ENCODE results near the gene POLN.

POLN gene

DNA sequence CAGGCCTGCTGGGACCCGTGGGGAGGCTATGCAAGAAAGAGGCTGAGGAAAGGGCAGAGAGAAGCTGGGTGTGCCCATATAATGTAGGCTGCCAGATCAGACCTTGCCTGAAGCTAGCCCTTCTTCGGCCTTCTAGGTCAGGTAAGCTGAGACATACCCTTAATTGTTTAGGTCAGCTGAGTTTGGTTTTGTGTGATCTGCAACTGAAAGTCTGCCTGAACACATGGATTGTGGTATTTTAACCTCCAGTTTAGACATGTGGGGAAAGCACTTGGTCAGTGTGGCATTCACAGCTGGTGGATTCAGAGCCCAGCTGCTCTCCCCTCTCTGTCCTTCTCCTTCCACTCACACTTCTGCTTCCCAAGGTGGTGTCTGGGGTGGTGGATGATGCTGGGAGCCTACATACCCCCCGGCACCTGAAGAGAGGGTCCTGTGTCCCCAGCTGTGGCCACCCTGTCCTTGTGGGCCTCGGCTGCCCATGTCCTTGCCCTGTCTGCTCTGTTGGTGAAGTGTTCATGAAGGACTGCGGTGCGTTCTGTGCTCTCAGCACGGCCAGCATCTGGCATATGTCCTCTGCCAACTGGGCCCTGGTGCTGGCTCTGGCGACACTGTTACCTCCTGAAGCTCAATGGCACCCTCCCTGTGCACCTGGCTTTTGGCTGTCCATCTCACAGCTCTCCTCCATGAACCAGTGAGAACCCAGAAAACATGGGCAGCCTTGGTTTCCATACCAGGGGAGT is 100.7 kb downstream of the POLN start:
- DNase-seq (ENCODE audit: low spot score) = no peak
- TF ChIP-seq, protein P1, sequence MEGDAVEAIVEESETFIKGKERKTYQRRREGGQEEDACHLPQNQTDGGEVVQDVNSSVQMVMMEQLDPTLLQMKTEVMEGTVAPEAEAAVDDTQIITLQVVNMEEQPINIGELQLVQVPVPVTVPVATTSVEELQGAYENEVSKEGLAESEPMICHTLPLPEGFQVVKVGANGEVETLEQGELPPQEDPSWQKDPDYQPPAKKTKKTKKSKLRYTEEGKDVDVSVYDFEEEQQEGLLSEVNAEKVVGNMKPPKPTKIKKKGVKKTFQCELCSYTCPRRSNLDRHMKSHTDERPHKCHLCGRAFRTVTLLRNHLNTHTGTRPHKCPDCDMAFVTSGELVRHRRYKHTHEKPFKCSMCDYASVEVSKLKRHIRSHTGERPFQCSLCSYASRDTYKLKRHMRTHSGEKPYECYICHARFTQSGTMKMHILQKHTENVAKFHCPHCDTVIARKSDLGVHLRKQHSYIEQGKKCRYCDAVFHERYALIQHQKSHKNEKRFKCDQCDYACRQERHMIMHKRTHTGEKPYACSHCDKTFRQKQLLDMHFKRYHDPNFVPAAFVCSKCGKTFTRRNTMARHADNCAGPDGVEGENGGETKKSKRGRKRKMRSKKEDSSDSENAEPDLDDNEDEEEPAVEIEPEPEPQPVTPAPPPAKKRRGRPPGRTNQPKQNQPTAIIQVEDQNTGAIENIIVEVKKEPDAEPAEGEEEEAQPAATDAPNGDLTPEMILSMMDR (IDR thresholded peaks at IDR 0.05; ENCODE audit: extremely low read depth, missing control alignments) = no peak

DNA sequence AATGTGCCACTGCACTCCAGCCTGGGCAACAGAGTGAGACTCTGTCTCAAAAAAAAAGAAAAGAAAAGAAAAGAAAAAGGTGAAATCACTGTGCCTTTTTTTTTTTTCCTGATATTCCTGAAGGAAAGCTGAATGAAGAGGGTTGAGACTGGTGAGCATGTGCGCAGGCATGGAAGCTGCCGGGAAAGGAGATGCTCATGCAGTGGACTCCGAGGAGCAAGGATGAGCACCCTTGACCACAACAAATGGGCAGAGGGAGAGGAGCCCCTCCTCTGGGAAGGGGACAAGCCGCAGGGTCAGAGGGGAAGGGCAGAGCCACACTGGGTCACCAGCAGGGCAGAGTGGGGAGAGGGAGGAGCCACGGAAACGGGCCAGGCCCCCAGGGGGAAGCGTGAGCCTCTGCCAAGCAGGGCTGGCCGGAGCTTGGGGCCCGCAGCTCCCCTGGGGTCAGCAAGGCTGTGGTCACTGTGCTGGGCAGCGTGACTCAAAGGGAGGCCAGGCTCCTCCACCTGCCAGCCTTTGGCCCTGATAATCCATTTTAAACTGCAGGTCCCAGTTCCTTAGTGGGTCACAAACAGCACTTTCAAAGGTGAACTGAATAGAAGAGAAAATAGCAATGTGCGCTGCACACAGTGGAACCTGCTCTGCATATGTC is 102.9 kb downstream of the POLN start:
- TF ChIP-seq, protein P1 (IDR thresholded peaks at IDR 0.05; ENCODE audit: extremely low read depth, missing control alignments) = no peak
- DNase-seq (ENCODE audit: low spot score) = no peak

DNA sequence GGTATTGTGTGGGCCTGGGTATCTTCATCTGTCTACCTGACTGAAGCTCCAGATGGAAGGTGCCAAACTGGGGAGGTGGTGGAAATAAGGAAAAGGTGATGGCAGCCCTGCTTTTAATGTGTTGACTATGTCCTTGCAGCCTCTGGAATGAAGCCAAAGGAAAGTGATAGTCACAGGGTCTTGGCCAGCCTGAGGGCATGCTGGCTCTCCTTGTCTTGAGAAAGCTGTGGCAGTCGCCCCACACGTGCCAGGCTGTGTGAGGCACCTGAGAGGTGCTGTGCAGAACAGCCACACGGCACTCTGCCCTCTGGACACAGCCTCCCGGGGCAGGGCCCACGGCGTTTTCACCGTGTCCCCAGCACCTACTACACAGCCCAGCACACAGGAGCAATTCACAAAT is 105.2 kb downstream of the POLN start:
- TF ChIP-seq, protein P1 (IDR thresholded peaks at IDR 0.05; ENCODE audit: extremely low read depth, missing control alignments) = no peak
- DNase-seq (ENCODE audit: low spot score) = no peak

DNA sequence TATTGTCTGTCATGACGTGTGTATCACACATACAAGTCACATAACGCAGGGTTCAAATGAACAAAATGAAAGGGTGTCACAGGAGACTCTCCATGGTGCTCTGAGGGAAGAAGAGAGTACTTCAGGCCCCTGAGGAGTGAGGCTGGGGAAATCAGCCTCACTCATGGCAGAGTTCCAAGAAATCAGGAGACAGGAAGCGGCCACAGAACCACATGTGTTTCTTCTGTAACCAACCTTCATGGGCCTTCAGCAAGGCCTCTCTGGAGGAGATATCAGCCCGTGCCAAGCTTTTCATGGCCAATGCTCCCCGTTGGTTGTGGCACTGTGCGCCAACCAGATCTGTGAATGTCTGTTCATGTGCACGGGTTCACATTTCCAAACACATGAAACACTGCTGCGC is 106.8 kb downstream of the POLN start:
- no peak for DNase-seq (ENCODE audit: low spot score)
- TF ChIP-seq, protein P1 (IDR thresholded peaks at IDR 0.05; ENCODE audit: extremely low read depth, missing control alignments) = no peak

DNA sequence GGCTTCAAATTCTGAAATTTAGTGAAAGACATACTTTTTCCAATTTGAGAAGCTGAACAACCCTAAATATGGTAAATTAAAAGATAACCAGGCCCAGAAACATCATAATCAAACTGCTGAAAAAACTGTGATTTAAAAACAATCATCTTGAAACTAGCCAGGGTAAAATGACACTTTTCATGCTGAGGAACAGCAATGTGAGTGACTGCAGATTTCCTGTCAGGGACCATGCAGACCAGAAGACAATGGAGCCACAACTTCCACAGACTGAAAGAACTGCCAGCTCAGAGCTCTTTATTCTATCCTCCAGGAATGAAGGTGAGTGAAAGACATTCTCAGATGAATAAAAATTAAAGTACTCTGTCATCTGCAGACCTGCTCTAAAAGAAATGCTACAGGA is 109.5 kb downstream of the POLN start:
- TF ChIP-seq, protein P1 (IDR thresholded peaks at IDR 0.05; ENCODE audit: extremely low read depth, missing control alignments) = no peak
- no peak for DNase-seq (ENCODE audit: low spot score)

DNA sequence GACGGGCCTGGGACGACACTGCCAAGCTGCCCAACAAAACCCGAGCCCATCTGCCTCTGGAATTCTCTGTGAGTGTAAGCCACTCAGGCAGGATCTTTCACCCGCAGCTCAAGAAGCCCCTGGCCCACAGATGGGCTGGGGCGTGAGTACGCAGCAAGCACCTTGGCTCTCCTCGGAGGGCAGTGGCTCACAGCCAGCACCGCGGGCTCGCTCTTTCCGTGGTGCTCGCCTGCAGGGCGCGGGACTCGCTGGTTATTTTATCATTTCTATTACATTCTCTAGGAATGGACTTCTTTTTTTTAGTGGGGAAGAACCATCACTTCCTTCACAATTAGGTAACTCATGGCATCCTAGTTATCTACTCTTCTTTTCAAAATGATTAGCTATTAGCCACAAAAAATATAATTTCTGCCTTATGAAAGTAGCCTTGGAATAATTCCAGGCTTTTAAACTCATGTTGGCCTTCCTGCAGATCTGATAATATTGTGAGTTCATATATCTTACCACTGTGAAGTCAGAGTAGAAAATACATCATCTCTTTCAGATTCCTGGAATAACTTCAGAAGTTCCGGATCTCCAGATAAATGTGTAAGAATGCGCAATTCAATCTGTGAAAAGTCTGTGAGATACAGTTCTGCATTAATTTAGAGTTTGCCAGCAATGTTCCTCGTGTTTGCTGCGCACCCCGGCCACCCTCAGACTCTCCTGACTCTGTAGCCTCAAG is 114.2 kb downstream of the POLN start:
- DNase-seq (ENCODE audit: low spot score) = no peak
- TF ChIP-seq, protein P1 (IDR thresholded peaks at IDR 0.05; ENCODE audit: extremely low read depth, missing control alignments) = no peak
